GM23248 (cell line): ENCODE data around the gene TMEM174. TPM values are rescaled to one million over a fixed set of nuclear protein-coding genes. Genes with fewer than 3 reads are reported as not detected.

ENCODE experiments used
- DNase-seq: peaks from one replicate; pipeline ENCODE4 v3.0.0-alpha.2; 2015
- H2AFZ ChIP-seq: fragments of 200-600 bp; sonication (generic); 2 replicates; pipeline ENCODE4 v1.6.1; 2016; ENCODE audit warnings: antibody characterized with exemption
- H3F3A ChIP-seq: fragments of 200-600 bp; sonication (generic); 2 replicates; pipeline ENCODE4 v1.6.1; 2016; ENCODE audit warnings: mild to moderate bottlenecking, antibody characterized with exemption, mixed run types; ENCODE audit not compliant: insufficient read depth
- H3K27ac ChIP-seq: fragments of 200-600 bp; sonication (generic); 2 replicates; pipeline ENCODE4 v1.5.1; 2016; ENCODE audit warnings: mild to moderate bottlenecking
- H3K27me3 ChIP-seq: fragments of 200-600 bp; sonication (generic); replicated peaks from 2 replicates; pipeline ENCODE4 v1.6.1; 2016; ENCODE audit warnings: mild to moderate bottlenecking; ENCODE audit not compliant: insufficient read depth
- H3K36me3 ChIP-seq: fragments of 200-600 bp; sonication (generic); 2 replicates; pipeline ENCODE4 v1.6.1; 2016; ENCODE audit warnings: low read depth, mild to moderate bottlenecking
- H3K4me1 ChIP-seq: fragments of 200-600 bp; sonication (generic); 2 replicates; pipeline ENCODE4 v1.6.1; 2016; ENCODE audit warnings: mild to moderate bottlenecking; ENCODE audit not compliant: insufficient read depth
- H3K4me2 ChIP-seq: fragments of 200-600 bp; sonication (generic); one replicate; pipeline ENCODE4 v1.6.1; 2016; ENCODE audit warnings: mild to moderate bottlenecking; ENCODE audit not compliant: unreplicated experiment
- H3K4me3 ChIP-seq: fragments of 200-600 bp; sonication (generic); 2 replicates; pipeline ENCODE4 v1.5.1; 2016; ENCODE audit warnings: mild to moderate bottlenecking
- H3K79me2 ChIP-seq: fragments of 200-600 bp; sonication (generic); 2 replicates; pipeline ENCODE4 v1.6.1; 2016; ENCODE audit warnings: mild to moderate bottlenecking; ENCODE audit not compliant: insufficient read depth
- H3K9ac ChIP-seq: fragments of 200-600 bp; sonication (generic); 2 replicates; pipeline ENCODE4 v1.6.1; 2016; ENCODE audit warnings: mild to moderate bottlenecking
- H3K9me2 ChIP-seq: fragments of 200-600 bp; sonication (generic); 2 replicates; pipeline ENCODE4 v1.6.1; 2016; ENCODE audit warnings: mixed run types, mild to moderate bottlenecking, moderate library complexity; ENCODE audit not compliant: insufficient read depth
- H3K9me3 ChIP-seq: fragments of 200-600 bp; sonication (generic); one replicate; pipeline ENCODE4 v1.6.1; 2017; ENCODE audit warnings: low read depth
- H4K20me1 ChIP-seq: fragments of 200-600 bp; sonication (generic); 2 replicates; pipeline ENCODE4 v1.6.0; 2016; ENCODE audit not compliant: insufficient read depth
- EZH2 ChIP-seq: fragments of 200-600 bp; sonication (generic); IDR thresholded peaks from 2 replicates; pipeline ENCODE4 v1.6.1; 2018; ENCODE audit warnings: antibody characterized with exemption, mild to moderate bottlenecking; ENCODE audit not compliant: insufficient read depth, poor library complexity, severe bottlenecking
- EZH2phosphoT487 ChIP-seq: fragments of 200-600 bp; sonication (generic); IDR thresholded peaks from 2 replicates; pipeline ENCODE4 v1.6.1; 2018; ENCODE audit warnings: antibody characterized with exemption, moderate library complexity, mild to moderate bottlenecking, low read depth; ENCODE audit not compliant: insufficient read depth
- WGBS, 2 experiments: methylation state at CpG; one replicate each; pipeline ENCODE4 v1.1.6; 2015 to 2017; ENCODE audit warnings: low lambda C conversion rate in 2 of 2, low coverage in 1 of 2; ENCODE audit errors: missing lambda C conversion rate in 2 of 2; 5-methylcytosine and 5-hydroxymethylcytosine counted together
- in situ Hi-C: fragments of 300-500 bp; cut with MboI; formaldehyde crosslinking; loops from 2 replicates; pipeline ENCODE4 v1.15.0; 2020
- polyA plus RNA-seq: library from polyadenylated mRNA; unstranded; fragments of >200 nt; fragmentation: Nextera tagmentation; extraction: Ambion mirVana; gene quantifications from 2 replicates; pipeline ENCODE4 v1.2.1, GENCODE V29; 2016
- total RNA-seq: library from RNA; depleted of rRNA; stranded (reverse); fragments of >200 nt; shearing (Covaris generic); gene quantifications from 2 replicates; pipeline ENCODE4 v1.2.3, GENCODE V29; 2014

TMEM174 gene
- total and polyA plus RNA-seq, 2 experiments from 2014 or later = not detected

DNA sequence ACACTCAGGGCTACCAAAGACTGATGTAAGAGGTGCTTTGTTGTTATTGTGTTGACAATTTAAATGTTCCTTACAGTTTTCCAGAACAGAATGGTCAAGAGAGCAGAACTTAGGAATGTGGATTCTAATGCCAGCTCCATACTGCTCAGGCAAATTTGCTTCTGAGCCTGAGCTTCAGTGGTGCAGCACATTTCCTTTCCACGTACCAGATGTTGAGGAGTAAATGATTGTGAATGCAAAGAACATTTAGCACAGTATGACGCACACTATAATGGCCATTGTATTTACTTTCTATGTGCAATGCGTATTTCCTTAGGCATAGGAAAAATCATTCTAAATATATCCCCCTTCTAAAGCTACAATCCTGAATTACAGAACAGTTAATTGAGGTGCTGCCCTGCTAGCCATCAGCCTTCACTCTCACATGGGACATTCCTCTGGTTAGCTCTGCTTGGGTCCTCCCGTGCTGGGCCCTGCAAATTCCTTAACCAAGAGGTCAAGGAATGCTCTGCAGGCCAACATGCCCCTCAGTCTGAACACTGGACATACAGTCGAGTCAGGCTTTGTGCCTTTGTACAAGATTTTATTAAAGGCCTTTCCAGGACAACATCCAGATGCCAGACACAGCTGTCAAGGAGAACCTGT, 21.1 kb upstream of the TMEM174 start:
- no peaks in the 10 kb centered on the region for H3K4me1 ChIP-seq
- H3K9me3 ChIP-seq = no peaks in the 10 kb centered on the region
- H3F3A ChIP-seq = no peaks in the 10 kb centered on the region
- H3K9ac ChIP-seq = no peak overlapping the region
- H4K20me1 ChIP-seq = no peaks in the 10 kb centered on the region
- DNase-seq = no peak
- H3K79me2 ChIP-seq = no peaks in the 10 kb centered on the region
- H3K27me3 ChIP-seq = no peaks in the 10 kb centered on the region
- no peak overlapping the region for H3K27ac ChIP-seq
- TF ChIP-seq EZH2 = no peak
- TF ChIP-seq EZH2phosphoT487 = no peak
- H2AFZ ChIP-seq = no peak overlapping the region
- H3K36me3 ChIP-seq = no peaks in the 10 kb centered on the region
- in situ Hi-C loops = no loop called here
- H3K4me2 ChIP-seq = no peak overlapping the region
- 61 to 64% methylated on average over 5 of the region's 5 CpGs for WGBS, 2 experiments
- H3K4me3 ChIP-seq = no peak overlapping the region
- no peaks in the 10 kb centered on the region for H3K9me2 ChIP-seq

DNA sequence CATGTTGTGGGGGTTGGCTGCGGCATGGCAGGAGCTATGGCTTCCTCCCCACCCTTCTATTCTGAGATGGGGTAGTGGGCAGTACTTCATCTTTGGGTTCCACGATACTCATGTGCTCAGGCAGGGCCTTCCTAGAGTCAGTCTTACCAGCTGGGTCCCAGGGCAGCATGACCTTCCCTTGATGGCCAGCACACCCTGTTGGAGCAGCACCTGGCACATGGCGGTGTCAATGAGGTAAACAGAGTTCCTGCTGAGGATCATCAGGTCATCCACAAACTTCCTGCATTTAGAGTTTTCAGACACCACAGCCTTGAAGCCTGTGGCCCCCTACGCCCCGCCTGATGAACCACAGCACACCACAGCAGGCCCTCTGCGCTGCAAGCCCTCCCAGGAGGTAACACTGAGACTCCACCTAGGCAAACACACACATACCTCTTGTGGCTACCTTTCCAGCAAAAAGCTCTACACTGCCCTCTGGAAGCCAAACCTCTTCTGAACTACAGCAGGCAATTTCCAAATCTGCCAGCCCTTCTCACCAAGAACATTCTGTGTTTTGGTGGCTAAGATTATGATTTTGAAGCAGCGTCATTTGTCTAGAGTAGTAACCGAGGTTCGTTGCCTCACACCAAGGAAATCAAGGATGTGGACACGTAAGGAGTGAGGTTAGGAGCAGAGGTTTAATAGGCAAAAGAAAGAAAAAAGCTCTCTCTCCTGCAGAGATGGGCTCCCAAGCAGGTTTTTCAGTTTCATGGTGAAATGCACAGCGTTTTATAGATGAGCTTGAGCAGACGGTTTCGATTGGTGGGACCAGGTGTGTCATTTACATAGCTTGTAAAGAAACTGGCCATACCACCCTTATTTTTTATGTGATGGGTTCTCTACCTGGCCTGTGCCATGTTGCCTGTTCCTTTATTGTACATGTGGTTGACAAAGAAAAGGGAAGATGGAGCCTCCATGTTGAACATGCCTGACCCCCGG, 20.3 kb upstream of the TMEM174 start:
- Histone ChIP-seq H3K4me1 (no peaks in the 10 kb centered on the region), H3K9me2 (no peaks in the 10 kb centered on the region), H3K4me2 (no peak overlapping the region), H3K36me3 (no peaks in the 10 kb centered on the region), H2AFZ (no peak overlapping the region), H3K9ac (no peak overlapping the region), H3K79me2 (no peaks in the 10 kb centered on the region), H3K27ac (no peak overlapping the region), H3F3A (no peaks in the 10 kb centered on the region), H3K27me3 (no peaks in the 10 kb centered on the region), H3K9me3 (no peaks in the 10 kb centered on the region), H3K4me3 (no peak overlapping the region), H4K20me1 (no peaks in the 10 kb centered on the region)
- no peak for DNase-seq
- TF ChIP-seq EZH2phosphoT487 = no peak
- TF ChIP-seq EZH2 = no peak
- 73 to 74% methylated on average over 14 of the region's 14 CpGs for WGBS, 2 experiments
- in situ Hi-C loops = no loop called here

DNA sequence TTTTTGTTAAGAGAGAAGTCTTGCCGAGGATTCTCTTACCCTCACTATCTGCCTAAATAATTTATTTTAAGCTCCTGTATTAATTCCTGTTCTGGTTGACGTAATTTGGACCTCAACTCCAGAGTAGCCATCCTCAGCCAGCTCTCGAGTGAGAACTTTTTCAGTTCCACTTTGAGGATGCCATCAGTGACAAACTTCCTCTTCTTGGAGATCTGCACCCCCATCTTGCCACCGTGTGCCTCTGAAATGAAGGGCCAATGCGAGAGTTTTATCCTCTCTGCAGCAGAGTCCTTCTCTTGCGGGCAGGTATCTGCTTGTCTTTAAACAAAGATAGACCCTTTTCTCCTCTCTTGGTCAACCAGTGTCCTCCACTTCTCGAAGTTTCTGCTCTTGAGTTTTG, 19.5 kb upstream of the TMEM174 start:
- no peak for TF ChIP-seq EZH2phosphoT487
- TF ChIP-seq EZH2 = no peak
- H3K9me3 ChIP-seq = no peaks in the 10 kb centered on the region
- no peak overlapping the region for H3K4me2 ChIP-seq
- H3K4me1 ChIP-seq = no peaks in the 10 kb centered on the region
- H3K4me3 ChIP-seq = no peak overlapping the region
- no peaks in the 10 kb centered on the region for H3K36me3 ChIP-seq
- WGBS, 2 experiments = 58 to 61% methylated on average over 7 of the region's 7 CpGs
- no peaks in the 10 kb centered on the region for H3F3A ChIP-seq
- H4K20me1 ChIP-seq = no peaks in the 10 kb centered on the region
- no peaks in the 10 kb centered on the region for H3K79me2 ChIP-seq
- no peaks in the 10 kb centered on the region for H3K27me3 ChIP-seq
- H3K27ac ChIP-seq = no peak overlapping the region
- H3K9ac ChIP-seq = no peak overlapping the region
- no peak overlapping the region for H2AFZ ChIP-seq
- in situ Hi-C loops = no loop called here
- H3K9me2 ChIP-seq = no peaks in the 10 kb centered on the region
- no peak for DNase-seq

DNA sequence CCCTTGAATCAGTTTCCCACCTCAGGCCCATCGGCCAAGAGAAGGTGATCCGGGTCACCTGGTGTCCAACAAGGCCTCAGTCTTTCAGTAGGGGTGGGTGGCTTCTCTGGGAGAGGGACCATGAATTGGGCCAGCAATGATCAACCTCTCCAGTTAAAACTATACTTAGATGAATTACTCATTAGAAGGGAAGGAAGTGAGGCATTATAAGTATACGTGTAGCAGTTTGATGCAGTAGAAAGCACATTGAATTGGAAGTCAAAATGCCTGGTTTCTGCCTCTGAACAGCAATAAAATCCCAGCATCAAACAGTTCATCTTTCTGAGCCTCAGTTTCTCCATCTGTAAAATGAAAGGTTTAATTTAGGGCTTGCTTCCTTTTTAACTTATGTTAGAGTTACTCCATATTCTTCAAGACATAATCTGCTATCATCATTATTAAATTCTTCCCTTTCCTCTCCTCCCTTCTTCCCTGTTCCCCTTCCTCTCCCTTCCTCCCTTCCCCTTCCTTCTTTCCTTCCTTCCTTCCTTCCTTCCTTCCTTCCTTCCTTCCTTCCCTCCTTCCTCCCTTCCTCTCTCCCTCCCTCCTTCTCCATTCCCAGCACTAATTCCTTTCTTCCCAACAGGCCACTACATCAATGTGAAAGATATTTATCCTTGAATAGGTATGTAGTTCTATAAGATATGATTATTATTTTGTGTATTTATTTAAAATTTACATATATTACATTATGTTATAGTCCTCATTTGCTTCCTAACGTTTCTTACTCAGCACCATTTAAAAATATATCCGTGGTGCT, 18.6 kb upstream of the TMEM174 start:
- Histone ChIP-seq H3K36me3 (no peaks in the 10 kb centered on the region), H3K79me2 (no peaks in the 10 kb centered on the region), H3K27me3 (no peaks in the 10 kb centered on the region), H3K9ac (no peak overlapping the region), H3K27ac (no peak overlapping the region), H3F3A (no peaks in the 10 kb centered on the region), H3K9me3 (no peaks in the 10 kb centered on the region), H3K9me2 (no peaks in the 10 kb centered on the region), H4K20me1 (no peaks in the 10 kb centered on the region), H3K4me3 (no peak overlapping the region), H2AFZ (no peak overlapping the region), H3K4me2 (no peak overlapping the region), H3K4me1 (no peaks in the 10 kb centered on the region)
- in situ Hi-C loops = no loop called here
- TF ChIP-seq EZH2 = no peak
- no peak for TF ChIP-seq EZH2phosphoT487
- no peak for DNase-seq
- WGBS, 2 experiments = 86 to 92% methylated on average over 5 of the region's 5 CpGs
